Left lobe of liver (tissue), 2 donors: ENCODE data around the gene ETS1. TPM values are rescaled to one million over a fixed set of nuclear protein-coding genes. Genes with fewer than 3 reads are reported as not detected.

Experiments
- ATAC-seq: fragments of 200-7000 bp; cut with Tn5 transposase; one replicate; pipeline ENCODE4 v1.9.1; 2020; ENCODE audit warnings: mild to moderate bottlenecking, moderate library complexity
- DNase-seq: peaks from one replicate; pipeline ENCODE4 v3.0.0-alpha.2; 2020; ENCODE audit warnings: low spot score
- total RNA-seq: library from RNA; stranded (reverse); gene quantifications from one replicate; pipeline ENCODE4 v1.2.1, GENCODE V29; 2021
- donor health status: DM: no; HTN: no; CAD: no; lungs with moderate emphysema.
- donor health status: DM: no; HTN: yes; CAD: no.

Gene ETS1, protein sequence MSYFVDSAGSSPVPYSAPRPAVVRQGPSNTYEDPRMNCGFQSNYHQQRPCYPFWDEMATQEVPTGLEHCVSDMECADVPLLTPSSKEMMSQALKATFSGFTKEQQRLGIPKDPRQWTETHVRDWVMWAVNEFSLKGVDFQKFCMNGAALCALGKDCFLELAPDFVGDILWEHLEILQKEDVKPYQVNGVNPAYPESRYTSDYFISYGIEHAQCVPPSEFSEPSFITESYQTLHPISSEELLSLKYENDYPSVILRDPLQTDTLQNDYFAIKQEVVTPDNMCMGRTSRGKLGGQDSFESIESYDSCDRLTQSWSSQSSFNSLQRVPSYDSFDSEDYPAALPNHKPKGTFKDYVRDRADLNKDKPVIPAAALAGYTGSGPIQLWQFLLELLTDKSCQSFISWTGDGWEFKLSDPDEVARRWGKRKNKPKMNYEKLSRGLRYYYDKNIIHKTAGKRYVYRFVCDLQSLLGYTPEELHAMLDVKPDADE
- total RNA-seq = 20.2 TPM

GRCh38 chr11:128587415-128587814 is at the start of gene ETS1:
Gene ETS1 (minus strand): TSS chr11:128587558. CDS start chr11:128573130, 14,428 bp downstream.
- DNase-seq = no peak
- peak; percentile 72 for ATAC-seq

DNA sequence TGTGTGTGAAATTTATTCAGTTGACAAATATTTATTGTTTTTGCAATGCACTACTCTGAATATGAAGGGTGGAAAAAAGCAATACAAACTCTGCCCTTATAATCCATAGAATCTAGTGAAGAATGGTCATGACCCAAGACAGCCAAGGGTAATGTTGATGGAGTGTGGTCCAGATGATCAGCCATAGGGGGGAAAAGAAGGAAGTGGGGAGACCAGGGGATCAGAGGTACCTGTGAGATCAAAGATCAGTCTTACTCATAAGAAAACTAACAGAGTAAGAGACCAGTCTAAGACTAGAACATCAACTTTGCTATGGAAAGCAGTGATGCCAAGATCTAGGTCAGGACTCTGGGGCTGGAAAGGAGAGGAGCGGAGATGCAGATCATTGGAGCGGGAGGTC is 47.0 kb upstream of the ETS1 start:
- DNase-seq = no peak
- ATAC-seq = no peak

DNA sequence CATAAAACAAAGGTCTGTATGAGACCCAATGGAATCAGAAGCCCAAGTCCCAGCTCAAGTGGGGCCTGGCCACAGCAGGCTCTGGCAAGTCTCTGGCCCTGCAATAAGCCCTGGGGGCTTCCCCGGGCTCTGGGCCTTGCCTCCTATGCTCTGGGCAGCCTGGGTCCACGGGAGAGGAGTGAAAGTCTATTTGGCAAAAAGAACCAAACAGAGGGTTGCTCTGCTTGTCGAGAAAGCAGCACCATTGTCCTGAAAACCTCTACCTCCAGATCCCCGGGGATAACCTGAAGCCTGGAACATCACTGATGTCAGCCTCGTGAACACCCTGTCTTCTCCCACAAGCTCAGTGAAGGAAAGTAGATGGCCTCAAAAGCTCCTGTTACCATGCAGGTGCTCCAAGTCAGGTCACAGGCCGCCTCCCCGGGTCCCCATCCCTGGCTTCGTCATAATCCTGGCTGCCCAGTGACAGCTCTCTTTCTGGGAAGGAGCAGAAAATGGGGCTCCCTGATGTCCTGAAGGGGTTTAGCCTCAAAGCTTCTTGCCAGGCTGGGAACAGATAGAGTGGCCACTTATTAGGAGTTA is 46.1 kb upstream of the ETS1 start:
- ATAC-seq = no peak
- no peak for DNase-seq

DNA sequence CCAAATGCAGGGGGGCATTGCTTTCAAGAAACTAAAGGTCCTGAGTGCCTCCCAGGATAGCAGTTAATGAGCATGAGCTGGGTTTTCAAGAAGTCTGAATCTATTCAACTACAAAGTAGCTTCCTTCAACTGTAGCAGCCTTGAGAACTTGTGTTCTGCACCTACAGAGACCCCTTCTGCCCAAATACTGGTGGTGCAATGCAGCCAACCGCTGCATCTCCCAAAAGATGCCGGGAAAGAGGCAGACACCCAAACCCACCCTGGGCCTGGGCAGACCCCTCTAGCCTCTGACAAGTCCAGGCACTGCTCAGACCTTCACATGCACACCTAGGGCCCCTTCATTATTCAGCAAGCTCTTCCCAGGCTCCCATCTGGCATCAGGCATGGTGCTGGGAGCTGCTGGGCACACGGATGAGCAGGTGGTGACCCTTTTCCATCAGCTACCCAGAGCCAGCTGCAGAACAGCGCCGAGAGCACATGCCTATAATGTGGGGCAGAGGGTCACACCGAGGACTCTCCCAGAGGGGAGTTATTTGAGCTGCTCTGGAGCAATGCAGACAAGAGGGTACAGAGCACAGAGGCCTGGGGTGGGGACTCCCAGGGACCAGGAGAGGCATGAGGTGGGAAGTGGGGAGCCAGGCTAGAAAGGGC is 44.9 kb upstream of the ETS1 start:
- DNase-seq = no peak
- ATAC-seq = no peak

DNA sequence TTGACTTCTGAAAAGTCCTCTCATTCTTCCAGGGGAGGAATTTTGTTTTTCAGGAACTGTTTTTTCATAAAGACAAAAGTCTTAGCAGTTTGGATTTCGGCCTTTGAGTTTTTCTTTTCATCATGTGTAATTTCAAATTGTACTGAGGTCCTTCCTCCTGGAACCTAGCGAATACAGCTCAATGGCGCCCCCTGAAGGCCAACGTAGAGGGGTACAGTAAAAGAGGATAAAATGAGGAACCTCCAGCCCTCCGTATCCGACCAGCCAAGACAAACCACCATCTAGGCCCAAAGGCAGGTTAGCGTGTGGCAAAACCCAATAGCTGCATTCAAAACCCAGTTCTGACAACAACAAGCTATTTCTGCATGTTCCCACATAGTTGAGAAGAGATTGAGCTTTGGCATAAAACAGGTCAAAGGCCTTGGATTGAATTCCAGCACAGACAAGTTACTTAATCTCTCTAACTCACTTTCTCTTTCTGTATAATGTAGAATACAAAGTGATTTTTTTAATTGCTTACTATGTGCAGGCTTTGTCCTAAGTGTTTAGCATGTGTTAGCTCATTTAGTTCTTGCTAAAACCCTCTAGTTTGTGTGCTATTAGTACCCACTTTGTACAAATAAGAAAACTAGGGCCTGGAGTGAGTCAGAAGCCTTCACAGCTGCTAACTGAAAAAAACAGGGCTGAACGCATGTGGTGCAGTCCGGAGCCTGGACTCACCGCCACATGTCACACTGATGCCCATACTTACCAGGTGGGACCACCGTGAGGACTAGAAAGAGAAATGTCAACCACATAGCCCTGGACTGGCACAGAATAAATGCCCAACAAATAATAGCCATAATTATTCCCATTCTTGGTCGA is 43.2 kb upstream of the ETS1 start:
- ATAC-seq = peak; percentile 88
- DNase-seq = peak; percentile 91

DNA sequence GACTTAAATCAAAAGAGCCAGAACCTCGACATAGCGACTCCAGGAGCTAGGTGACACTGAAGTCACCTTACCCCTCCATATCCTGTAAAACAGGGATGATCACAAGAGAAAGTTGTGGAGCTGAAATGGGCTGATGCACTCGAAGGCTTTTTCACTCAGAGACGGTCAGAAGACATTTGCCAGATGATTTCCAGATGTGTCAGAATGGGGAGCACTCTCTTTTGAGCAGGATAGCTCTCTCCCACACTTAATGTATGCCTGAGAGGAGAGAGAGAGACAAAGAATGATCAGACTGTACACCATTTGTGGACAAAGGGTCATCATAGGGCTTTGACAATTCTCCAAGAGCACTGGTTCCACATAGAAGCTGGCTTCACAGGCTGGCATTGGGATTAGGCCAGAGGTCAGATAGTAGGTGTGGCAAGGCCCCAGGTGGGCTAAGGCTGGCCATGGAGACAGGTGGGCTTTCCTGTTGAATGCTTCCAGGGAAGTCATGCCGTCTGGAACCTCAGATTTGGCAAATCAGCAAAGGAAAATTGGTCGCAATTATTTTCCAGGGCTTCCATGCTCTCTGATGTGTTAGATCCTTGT is 42.3 kb upstream of the ETS1 start:
- DNase-seq (peak; percentile 62), ATAC-seq (peak; percentile 62)

DNA sequence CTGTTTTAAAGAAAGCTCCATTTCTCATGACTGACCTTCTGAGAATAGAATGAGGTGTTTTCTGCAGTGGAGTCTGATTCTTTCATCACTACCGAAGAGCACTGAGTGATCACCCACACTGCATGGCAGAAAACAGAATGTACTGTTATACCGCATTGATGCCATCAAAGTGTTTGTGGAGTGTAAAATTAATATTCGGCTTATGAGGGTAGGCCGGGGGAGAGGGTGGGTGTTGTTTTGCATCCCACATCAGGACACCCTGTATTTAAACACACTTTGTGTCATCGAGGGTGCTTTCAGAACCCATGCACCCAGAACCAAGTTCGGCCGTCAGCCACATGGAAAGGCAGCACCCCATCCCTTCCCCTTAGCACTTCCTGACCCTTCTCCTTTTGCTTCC is 41.3 kb upstream of the ETS1 start:
- DNase-seq = no peak
- no peak for ATAC-seq

- ATAC-seq = no peak
- no peak for DNase-seq
These were observed 40.9 kb upstream of the ETS1 start for GRCh38 chr11:128628325-128628673.

- no peak for DNase-seq
These were observed 40.4 kb upstream of the ETS1 start for GRCh38 chr11:128627666-128628324.

DNA sequence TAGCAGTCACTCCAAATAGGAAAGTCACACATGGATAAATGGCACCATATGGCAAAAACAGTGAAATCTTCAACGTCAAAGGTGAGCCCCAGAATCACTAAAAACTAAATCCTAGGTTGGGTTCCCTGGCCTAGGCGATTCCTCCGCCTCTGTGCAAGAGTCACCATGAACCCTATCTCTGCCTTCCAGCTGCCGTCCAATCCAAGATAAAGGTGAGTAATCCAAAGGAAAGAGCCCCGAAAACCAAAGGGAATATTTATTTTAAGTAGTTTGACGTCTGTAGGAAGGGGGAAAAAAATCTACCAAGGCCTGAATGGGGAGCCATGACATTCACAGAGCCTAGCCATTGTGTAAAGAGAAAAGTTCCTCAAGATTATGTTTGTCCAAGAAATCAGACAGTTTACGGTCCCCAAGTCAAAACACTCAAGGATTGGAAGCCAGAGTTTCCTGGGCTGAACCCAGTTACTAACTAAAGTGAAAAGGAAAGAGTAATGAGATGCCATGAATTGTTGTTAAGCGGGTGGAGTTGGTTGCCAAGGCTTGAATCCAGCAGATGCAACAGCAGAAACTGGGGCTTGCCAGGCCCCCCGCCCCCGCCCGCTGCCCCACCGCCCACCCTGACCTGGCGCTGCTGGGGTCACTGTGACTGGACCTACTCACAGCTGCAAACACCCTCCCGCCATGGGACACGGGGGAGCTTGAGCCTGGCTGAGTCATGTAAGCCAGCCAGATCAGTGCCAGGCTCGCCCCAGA is 39.7 kb upstream of the ETS1 start:
- ATAC-seq = no peak
- DNase-seq = no peak

More at GRCh38 chr11:128627666-128628324, 40.4 kb upstream of the ETS1 start:
- no peak for ATAC-seq

GRCh38 chr11:128625746-128626145 is 38.4 kb upstream of the ETS1 start:
- ATAC-seq (peak; percentile 70), DNase-seq (peak; percentile 79)

- DNase-seq (no peak), ATAC-seq (peak; percentile 1)
These were observed 38.0 kb upstream of the ETS1 start for GRCh38 chr11:128625326-128625725.

- DNase-seq (peak; percentile 86), ATAC-seq (peak; percentile 87)
These were observed 37.2 kb upstream of the ETS1 start for GRCh38 chr11:128624269-128625175.

GRCh38 chr11:128623091-128623490 is 35.7 kb upstream of the ETS1 start:
- no peak for DNase-seq
- ATAC-seq = no peak

DNA sequence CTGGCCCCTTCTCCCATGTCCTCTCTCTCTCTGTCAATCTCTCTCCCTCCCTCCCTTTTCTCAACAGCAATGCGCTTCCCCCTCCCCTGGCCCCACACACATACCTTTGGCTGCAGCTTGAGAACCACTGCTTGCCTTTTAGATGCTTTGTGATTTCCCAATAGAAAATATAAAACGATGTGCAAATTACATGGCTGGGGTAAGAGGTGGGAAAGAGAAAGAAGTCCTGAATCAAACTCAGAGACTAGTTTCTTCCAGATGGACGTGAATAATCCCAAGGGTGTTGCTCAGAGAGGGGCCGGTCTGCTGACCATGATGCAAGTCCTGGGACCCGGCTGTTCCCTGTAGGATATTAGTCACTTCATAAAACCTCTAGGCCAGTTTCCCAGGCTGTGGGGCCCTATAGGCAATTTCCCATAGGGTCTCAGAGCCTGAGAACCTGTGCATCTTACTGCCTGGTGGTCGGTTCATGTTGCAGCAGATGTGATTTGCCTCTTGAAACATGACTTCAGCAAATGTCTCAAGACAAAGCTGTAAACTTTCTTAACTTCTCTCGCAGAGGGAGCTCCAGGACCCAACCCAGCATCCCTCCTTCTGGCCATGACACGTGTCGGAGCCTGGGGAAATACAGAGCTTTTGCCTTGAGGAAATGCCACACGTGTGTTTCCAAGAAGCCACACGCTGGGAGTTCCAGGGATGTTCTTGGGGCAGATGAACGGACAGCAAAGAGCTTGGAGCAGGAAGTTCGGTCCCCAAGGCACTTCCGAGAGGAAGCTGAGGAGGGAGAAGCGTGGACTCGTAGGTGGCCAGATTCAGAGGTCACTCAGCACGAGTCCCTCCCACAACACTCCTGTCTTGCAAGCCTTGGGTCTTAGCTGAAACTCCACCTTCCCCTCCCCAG is 34.5 kb upstream of the ETS1 start:
- ATAC-seq = no peak
- no peak for DNase-seq

GRCh38 chr11:128620309-128621100 is 33.1 kb upstream of the ETS1 start:
- ATAC-seq = no peak
- no peak for DNase-seq
